ENCODE data around the gene PCAT6. TPM values are rescaled to one million over a fixed set of nuclear protein-coding genes. Genes with fewer than 3 reads are reported as not detected.

Gene PCAT6
- total RNA-seq (1 to 10 TPM in 3 of 7 donors, under 1 TPM in 2, not detected in 2; 0.57 to 1.2 (median 1.0) TPM), polyA plus RNA-seq (1 to 10 TPM; 1.5 to 2.8 TPM)
- long read RNA-seq, donor 1 = 0 reads
- long read RNA-seq, donor 2, partial matches to known transcripts = 0 of 2 reads
- long read RNA-seq, donor 2, other reads (novel, unspliced or antisense) = 0 of 2 reads
- long read RNA-seq, donor 3, partial matches to known transcripts = 1 of 2 reads
- long read RNA-seq, donor 3, other reads (novel, unspliced or antisense) = 0 of 2 reads

DNA sequence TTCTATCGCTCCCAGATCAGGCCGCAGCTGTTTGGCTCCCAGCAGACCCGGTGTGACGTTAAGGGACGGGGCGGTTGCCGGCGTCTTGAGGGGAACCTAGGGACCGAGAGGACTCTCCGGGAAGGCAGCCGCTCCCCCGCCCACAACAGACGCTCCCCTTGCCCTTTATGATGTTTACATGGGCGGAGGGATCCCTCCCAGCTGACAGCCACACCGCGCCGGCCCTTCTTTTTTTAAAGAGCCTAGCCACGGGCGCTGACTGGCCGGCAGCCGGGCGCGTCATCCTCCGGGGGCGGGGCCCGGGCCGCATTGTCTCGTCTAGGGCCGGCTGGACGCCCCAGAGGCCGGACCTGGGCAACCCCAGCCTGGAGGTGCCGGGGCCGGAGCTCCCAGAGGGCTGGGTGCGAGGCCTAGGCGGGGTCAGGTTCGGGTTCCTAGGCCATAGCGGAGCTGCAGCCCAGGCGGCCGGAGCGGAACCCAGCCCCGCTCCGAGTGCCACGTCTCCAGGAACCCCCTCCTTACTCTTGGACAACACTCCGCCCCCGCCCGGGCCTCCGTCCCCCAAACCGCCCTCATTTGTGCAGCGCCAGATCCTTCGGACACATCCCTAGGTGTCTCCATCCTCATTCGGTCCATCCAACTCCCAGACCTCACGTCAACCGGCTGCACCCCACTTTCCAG, at the start of gene PCAT6:
Gene PCAT6 (plus strand): TSS at position 340 of the 681 bp plus-strand sequence.
- H3K9me3 ChIP-seq = no peaks in the 10 kb centered on the region
- H3K4me1 ChIP-seq (ENCODE audit: insufficient read depth) = peaks cover 5% of the 10 kb centered on the region
- DNase-seq = peak; percentile 92 to 96 (median 94)
- 0 to 2% (median 0%) methylated on average over 38 to 53 of the region's 53 CpGs for WGBS, 3 donors
- no peaks in the 10 kb centered on the region for H3K36me3 ChIP-seq
- peak within 1 kb of the TSS; percentile 77 for H3K4me3 ChIP-seq
- H3K27ac ChIP-seq = peak within 1 kb of the TSS in 1 of 2 donors; percentile 39
- no peaks in the 10 kb centered on the region for H3K27me3 ChIP-seq
- no peak for TF ChIP-seq EP300 (IDR thresholded peaks at IDR 0.05)
- peak; percentile 68 for TF ChIP-seq POLR2A (IDR thresholded peaks at IDR 0.05)
- no peak for TF ChIP-seq CTCF (IDR thresholded peaks at IDR 0.05)
- intact Hi-C loops (cut with DNase I) = loop anchor here in 2 of 4 donors (5.0 to 10.0 kb wide), 2 partner anchors 47 to 74 kb away; partner anchors contain the start of gene RABIF (in 1 of the 2)

DNA sequence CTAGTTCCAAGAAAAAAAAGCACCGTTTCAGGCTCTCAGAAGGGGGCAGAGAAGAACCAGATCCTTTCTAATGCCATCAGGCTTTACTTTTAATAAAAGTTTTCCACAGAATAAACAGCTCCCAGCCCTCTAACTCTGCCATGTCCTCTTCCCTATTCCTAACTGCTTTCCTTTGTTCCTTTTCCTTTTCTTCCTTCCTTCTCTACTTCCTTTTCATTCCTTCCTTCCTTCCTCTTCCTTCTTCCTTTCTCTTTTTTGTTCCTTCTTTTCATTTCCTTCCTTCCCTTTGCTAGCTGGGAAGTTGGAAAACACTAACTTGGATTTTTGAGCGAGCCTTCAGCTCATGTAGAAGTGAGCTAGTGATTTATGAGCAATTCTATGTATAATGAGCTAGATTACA, 48.7 kb upstream of the PCAT6 start:
- H3K36me3 ChIP-seq = no peaks in the 10 kb centered on the region
- no peaks in the 10 kb centered on the region for H3K9me3 ChIP-seq
- no peak overlapping the region for H3K27ac ChIP-seq
- H3K4me1 ChIP-seq (ENCODE audit: insufficient read depth) = no peaks in the 10 kb centered on the region
- H3K27me3 ChIP-seq = no peaks in the 10 kb centered on the region
- DNase-seq = no peak
- no peak for TF ChIP-seq POLR2A (IDR thresholded peaks at IDR 0.05)
- no peak for TF ChIP-seq CTCF (IDR thresholded peaks at IDR 0.05)
- no peak for TF ChIP-seq EP300 (IDR thresholded peaks at IDR 0.05)
- intact Hi-C loops (cut with DNase I) = no loop called here
- WGBS, 3 donors = 61 to 66% (median 64%) methylated on average over 2 of the region's 2 CpGs
- H3K4me3 ChIP-seq = no peak overlapping the region

DNA sequence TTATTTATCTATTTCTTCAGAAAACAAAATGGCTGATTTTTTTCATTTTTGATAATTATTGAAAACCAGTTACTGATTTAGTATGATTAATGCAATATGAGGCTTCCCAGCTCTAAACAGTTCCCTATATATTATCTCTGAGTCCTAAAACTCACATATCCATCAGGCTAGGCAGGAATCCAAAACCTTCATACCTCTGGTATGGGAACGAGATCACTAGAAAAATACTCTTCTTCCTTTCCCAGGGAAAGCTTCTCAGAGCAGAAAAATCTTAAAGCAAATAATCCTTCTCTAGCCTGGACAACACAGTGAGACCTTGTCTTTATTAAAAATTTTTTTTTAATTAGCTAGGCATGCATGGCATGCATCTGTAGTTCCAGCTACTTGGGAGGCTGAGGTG, 45.0 kb upstream of the PCAT6 start:
- DNase-seq = no peak
- Histone ChIP-seq H3K27me3 (no peaks in the 10 kb centered on the region), H3K4me1 (ENCODE audit: insufficient read depth) (no peaks in the 10 kb centered on the region), H3K36me3 (no peaks in the 10 kb centered on the region), H3K27ac (no peak overlapping the region), H3K9me3 (no peaks in the 10 kb centered on the region), H3K4me3 (no peak overlapping the region)
- WGBS, 3 donors = 45 to 78% (median 75%) methylated on average over 1 of the region's 1 CpG
- TF ChIP-seq CTCF (IDR thresholded peaks at IDR 0.05) = no peak
- TF ChIP-seq EP300 (IDR thresholded peaks at IDR 0.05) = no peak
- no peak for TF ChIP-seq POLR2A (IDR thresholded peaks at IDR 0.05)
- intact Hi-C loops (cut with DNase I) = no loop called here

GRCh38 chr1:202770135-202770534, 40.6 kb upstream of the PCAT6 start:
- Histone ChIP-seq H3K27ac (no peak overlapping the region), H3K9me3 (no peaks in the 10 kb centered on the region), H3K4me1 (ENCODE audit: insufficient read depth) (no peaks in the 10 kb centered on the region), H3K27me3 (no peaks in the 10 kb centered on the region), H3K4me3 (no peak overlapping the region), H3K36me3 (no peaks in the 10 kb centered on the region)
- intact Hi-C loops (cut with DNase I) = no loop called here
- WGBS, 3 donors = 74 to 86% (median 80%) methylated on average over 2 of the region's 2 CpGs
- TF ChIP-seq EP300 (IDR thresholded peaks at IDR 0.05) (no peak), POLR2A (IDR thresholded peaks at IDR 0.05) (no peak), CTCF (IDR thresholded peaks at IDR 0.05) (no peak)
- no peak for DNase-seq
